HepG2 (cell line): ENCODE measurements around the gene ABCA3. TPM values are rescaled to one million over a fixed set of nuclear protein-coding genes. Genes with fewer than 3 reads are reported as not detected.

Source experiments
- ATAC-seq: fragments of 200-7000 bp; cut with Tn5 transposase; 3 replicates; pipeline ENCODE4 v1.9.1; 2020; ENCODE audit warnings: mild to moderate bottlenecking, moderate library complexity
- BruUV-seq: library from RNA; stranded (reverse); fragments of 400-500 nt; replicated peaks from 2 replicates; lab custom pipeline; 2021; lab: Mats Ljungman, UMichigan
- CTCF ChIA-PET: fragments of 300-600 bp; formaldehyde crosslinking; extraction: SDS; loops from one replicate; lab custom pipeline; 2021; ENCODE audit warnings: low total read pairs, inconsistent platforms, low intra/inter-chr PET ratio; lab: Yijun Ruan, JAX
- POLR2A ChIA-PET: fragments of 350-600 bp; sonication (Branson Sonifier 250); formaldehyde crosslinking; loops from one replicate; lab custom pipeline; 2020; ENCODE audit warnings: antibody characterized with exemption, inconsistent platforms; lab: Yijun Ruan, JAX
- DNase-seq: peaks from one replicate; pipeline ENCODE4 v3.0.0-alpha.2; 2015; ENCODE audit warnings: low spot score
- FAIRE-seq: peaks from 3 replicates; lab custom pipeline; 2011; peaks lifted over from hg19 to GRCh38; lab: Jason Lieb, UNC
- H2AFZ ChIP-seq: one replicate; pipeline ENCODE4 v1.6.1; 2011; ENCODE audit warnings: low read length, inconsistent platforms
- H3K27ac ChIP-seq: fragments of 300-600 bp; 3 replicates; pipeline ENCODE4 v1.8.0; 2011; ENCODE audit warnings: mixed run types, mild to moderate bottlenecking, mixed read lengths, low read length, inconsistent platforms; ENCODE audit not compliant: insufficient read depth; ENCODE audit errors: extremely low read length
- H3K27me3 ChIP-seq, 2 experiments: fragments of 200-600 bp in 1 of 2; 2 replicates in 1 of 2; 3 replicates in 1 of 2; pipeline versions ENCODE4 v1.6.0 to v1.8.0; 2011; ENCODE audit warnings: low read length in 2 of 2, mild to moderate bottlenecking in 2 of 2, moderate library complexity in 2 of 2, inconsistent platforms in 1 of 2; ENCODE audit not compliant: insufficient read depth in 2 of 2, control insufficient read depth in 1 of 2
- H3K36me3 ChIP-seq, 2 experiments: fragments of 200-600 bp in 1 of 2; replicated peaks in 1 of 2; 2 replicates in 1 of 2; 3 replicates in 1 of 2; pipeline versions ENCODE4 v1.5.1 to v1.8.0; 2011; ENCODE audit warnings: low read length in 2 of 2, inconsistent platforms in 1 of 2; ENCODE audit not compliant: insufficient read depth in 2 of 2, control insufficient read depth in 1 of 2
- H3K4me1 ChIP-seq: 2 replicates; pipeline ENCODE4 v1.5.1; 2012; ENCODE audit warnings: low read length, inconsistent platforms; ENCODE audit not compliant: insufficient read depth
- H3K4me2 ChIP-seq: 2 replicates; pipeline ENCODE4 v1.6.0; 2011; ENCODE audit warnings: low read depth, low read length, inconsistent platforms
- H3K4me3 ChIP-seq, 3 experiments: fragments of 200-600 bp in 1 of 3; sonication (generic), shearing (Covaris generic) in 1 of 3; replicated peaks in 1 of 3; 2 replicates each; pipeline ENCODE4 v1.5.1; 2011 to 2016; ENCODE audit warnings: low read length in 3 of 3, inconsistent platforms in 2 of 3, low read depth in 2 of 3, mild to moderate bottlenecking in 2 of 3, control low read depth in 1 of 3, mixed read lengths in 1 of 3; ENCODE audit not compliant: insufficient read depth in 1 of 3
- H3K79me2 ChIP-seq: one replicate; pipeline ENCODE4 v1.6.1; 2011; ENCODE audit warnings: low read length, inconsistent platforms; ENCODE audit not compliant: insufficient read depth
- H3K9ac ChIP-seq: 2 replicates; pipeline ENCODE4 v1.6.0; 2011; ENCODE audit warnings: mild to moderate bottlenecking, low read depth, low read length, inconsistent platforms; ENCODE audit not compliant: insufficient read depth
- H3K9me3 ChIP-seq: 2 replicates; pipeline ENCODE4 v1.5.1; 2012; ENCODE audit warnings: mild to moderate bottlenecking, low read length
- H4K20me1 ChIP-seq: 2 replicates; pipeline ENCODE4 v1.6.0; 2011; ENCODE audit warnings: inconsistent platforms, mild to moderate bottlenecking, low read length, moderate library complexity; ENCODE audit not compliant: insufficient read depth
- DBP ChIP-seq: sonication (generic); formaldehyde crosslinking; IDR thresholded peaks from 2 replicates; pipeline ENCODE4 v1.4.0; 2020; ENCODE audit warnings: missing genetic modification reagents; ENCODE audit errors: not compliant biosample characterization
- DNMT3B ChIP-seq: conservative IDR thresholded peaks from 2 replicates; pipeline ENCODE4 v1.6.1; 2016; ENCODE audit warnings: missing biosample characterization, control low read depth
- FUBP1 ChIP-seq: sonication (generic); formaldehyde crosslinking; IDR thresholded peaks from 2 replicates; pipeline ENCODE4 v1.5.1; 2020; ENCODE audit warnings: missing genetic modification reagents, mild to moderate bottlenecking, borderline replicate concordance
- GTF3A ChIP-seq: sonication (generic); formaldehyde crosslinking; conservative IDR thresholded peaks from 2 replicates; pipeline ENCODE4 v1.4.0; 2020; ENCODE audit warnings: mild to moderate bottlenecking, missing genetic modification reagents
- HES4 ChIP-seq: sonication (generic); formaldehyde crosslinking; IDR thresholded peaks from 2 replicates; pipeline ENCODE4 v1.9.0; 2021; ENCODE audit warnings: mild to moderate bottlenecking, missing genetic modification reagents, borderline replicate concordance
- JUND ChIP-seq: sonication (generic); formaldehyde crosslinking; IDR thresholded peaks from 2 replicates; pipeline ENCODE4 v1.8.0; 2022; ENCODE audit warnings: mild to moderate bottlenecking, missing genetic modification reagents
- MBNL3 ChIP-seq: fragments of 250-450 bp; sonication (Bioruptor Pico); conservative IDR thresholded peaks from 2 replicates; pipeline ENCODE4 v1.8.0; 2022; ENCODE audit warnings: mild to moderate bottlenecking, inconsistent platforms
- YY1 ChIP-seq: IDR thresholded peaks from 2 replicates; pipeline ENCODE4 v1.6.1; 2011; ENCODE audit warnings: low read length, low read depth, moderate library complexity, mild to moderate bottlenecking; ENCODE audit not compliant: insufficient read depth, insufficient replicate concordance
- ZHX2 ChIP-seq, 2 experiments: sonication (generic) in 1 of 2; formaldehyde crosslinking in 1 of 2; IDR thresholded peaks; 2 replicates each; pipeline versions ENCODE4 v1.6.1 to v1.9.0; 2014 to 2022; ENCODE audit warnings: antibody characterized with exemption in 1 of 2, borderline replicate concordance in 1 of 2, inconsistent platforms in 1 of 2, low read depth in 1 of 2, missing genetic modification reagents in 1 of 2
- ZNF18 ChIP-seq: sonication (generic); formaldehyde crosslinking; IDR thresholded peaks from 2 replicates; pipeline ENCODE4 v1.8.0; 2022; ENCODE audit warnings: mild to moderate bottlenecking, missing genetic modification reagents; ENCODE audit not compliant: insufficient replicate concordance
- ZNF253 ChIP-seq: sonication (generic); formaldehyde crosslinking; IDR thresholded peaks from 2 replicates; pipeline ENCODE4 v1.8.0; 2022; ENCODE audit warnings: mild to moderate bottlenecking, missing genetic modification reagents, borderline replicate concordance
- ZNF263 ChIP-seq: sonication (generic); formaldehyde crosslinking; IDR thresholded peaks from 2 replicates; pipeline ENCODE4 v1.4.0; 2020; ENCODE audit warnings: missing genetic modification reagents
- ZNF570 ChIP-seq: sonication (generic); formaldehyde crosslinking; IDR thresholded peaks from 2 replicates; pipeline ENCODE4 v1.4.0; 2020; ENCODE audit warnings: mild to moderate bottlenecking, missing genetic modification reagents, borderline replicate concordance
- ZNF644 ChIP-seq: IDR thresholded peaks from 2 replicates; pipeline ENCODE4 v1.6.1; 2016; ENCODE audit warnings: low read depth
- WGBS: methylation state at CpG from one replicate; pipeline ENCODE4 v1.1.6; 2017; ENCODE audit warnings: low lambda C conversion rate; 5-methylcytosine and 5-hydroxymethylcytosine counted together
- in situ Hi-C: cut with HindIII; loops from 2 replicates; pipeline ENCODE4 v1.10.0; 2017; ENCODE audit warnings: low pct_unique_long_range_greater_than_20kb; ENCODE audit not compliant: extremely low pct_ligation_motif_present
- intact Hi-C: fragments of 100-400 bp; cut with micrococcal nuclease; formaldehyde crosslinking; loops from one replicate; pipeline ENCODE4 v1.10.0; 2022; ENCODE audit not compliant: unreplicated experiment
- polyA plus RNA-seq, 8 experiments: library from polyadenylated mRNA; depleted of rRNA in 3 of 8; stranded (reverse) in 7 of 8; unstranded in 1 of 8; fragments of >200 nt; fragmentation: Illumina TruSeq in 4 of 8; extraction: Trizol in 4 of 8; gene quantifications; 2 replicates each; pipeline versions ENCODE4 v1.2.1 to v1.2.3, GENCODE V29; 2011 to 2016; ENCODE audit warnings: low read depth in 4 of 8, missing spikeins in 1 of 8, mixed read lengths in 1 of 8; ENCODE audit not compliant: insufficient read depth in 1 of 8
- total RNA-seq, 5 experiments: library from RNA; depleted of rRNA; stranded (reverse); fragments of >200 nt; fragmentation: Illumina TruSeq; extraction: Trizol; gene quantifications; 2 replicates each; pipeline ENCODE4 v1.2.3, GENCODE V29; 2016; ENCODE audit warnings: low read depth in 1 of 5

ABCA3 gene
- total and polyA plus RNA-seq, 2 of the 13 experiments (the other 11 are each of a cell fraction or from before 2014, with no cell fraction given) = 0.60 to 1.5 TPM

GRCh38 chr16:2285731-2286191 lies 54.8 kb downstream of the ABCA3 start:
- Histone ChIP-seq H3K27ac (no peak overlapping the region), H3K9me3 (no peaks in the 10 kb centered on the region), H2AFZ (no peak overlapping the region), H3K4me1 (no peaks in the 10 kb centered on the region), H3K27me3 (peaks cover 30 to 79% of the 10 kb centered on the region in 2 experiments; a peak in 4 of 5 replicates), H3K4me3 (no peak overlapping the region), H3K4me2 (no peak overlapping the region), H3K79me2 (no peaks in the 10 kb centered on the region), H4K20me1 (no peaks in the 10 kb centered on the region), H3K9ac (no peak overlapping the region), H3K36me3 (no peaks in the 10 kb centered on the region)
- in situ Hi-C loops = no loop called here
- ChIA-PET POLR2A (no interaction called here), CTCF (no interaction called here)
- FAIRE-seq (no peak), ATAC-seq (no peak), DNase-seq (no peak)
- intact Hi-C loops = no loop called here
- no TSS peak for BruUV-seq
- 47% methylated on average over 3 of the region's 13 CpGs for WGBS
- TF ChIP-seq HES4 (CRISPR knock-in tag) (no peak), GTF3A (no peak), ZHX2 (IDR thresholded peaks at IDR 0.05; ENCODE audit: low read depth) (no peak), ZHX2 (CRISPR knock-in tag; IDR thresholded peaks at IDR 0.05; ENCODE audit: borderline replicate concordance) (no peak), ZNF570 (CRISPR knock-in tag) (no peak), YY1 (no peak), FUBP1 (no peak), DBP (CRISPR knock-in tag) (no peak), JUND (CRISPR knock-in tag) (no peak), ZNF18 (CRISPR knock-in tag) (no peak), ZNF644 (CRISPR knock-in tag) (no peak), DNMT3B (CRISPR knock-in tag) (no peak), MBNL3 (no peak), ZNF253 (no peak), ZNF263 (CRISPR knock-in tag) (no peak)
